MM.1S (cell line): ENCODE results near the gene MKNK2.

Experiments used
- DNase-seq: peaks from one replicate; pipeline ENCODE4 v3.0.0-alpha.2; 2015
- H2AFZ ChIP-seq: fragments of 300-600 bp; sonication (generic); 2 replicates; pipeline ENCODE4 v1.6.0; 2016; ENCODE audit warnings: antibody characterized with exemption, low read length
- H3F3A ChIP-seq: fragments of 300-600 bp; sonication (generic); 2 replicates; pipeline ENCODE4 v1.6.1; 2016; ENCODE audit warnings: mild to moderate bottlenecking, antibody characterized with exemption, low read length, moderate library complexity, mixed read lengths; ENCODE audit not compliant: insufficient read depth
- H3K27ac ChIP-seq: fragments of 300-600 bp; sonication (generic); 2 replicates; pipeline ENCODE4 v1.5.1; 2016; ENCODE audit warnings: mild to moderate bottlenecking, low read length
- H3K27me3 ChIP-seq: fragments of 300-600 bp; sonication (generic); replicated peaks from 2 replicates; pipeline ENCODE4 v1.6.0; 2016; ENCODE audit warnings: low read length; ENCODE audit not compliant: insufficient read depth
- H3K36me3 ChIP-seq: fragments of 300-600 bp; sonication (generic); replicated peaks from 2 replicates; pipeline ENCODE4 v1.6.1; 2016; ENCODE audit warnings: mild to moderate bottlenecking, low read length, mixed read lengths; ENCODE audit not compliant: insufficient read depth
- H3K4me1 ChIP-seq: fragments of 300-600 bp; sonication (generic); 2 replicates; pipeline ENCODE4 v1.6.1; 2016; ENCODE audit warnings: low read length, mixed read lengths
- H3K4me2 ChIP-seq: fragments of 300-600 bp; sonication (generic); 2 replicates; pipeline ENCODE4 v1.6.0; 2016; ENCODE audit warnings: low read depth, low read length
- H3K4me3 ChIP-seq: fragments of 300-600 bp; sonication (generic); 2 replicates; pipeline ENCODE4 v1.5.1; 2016; ENCODE audit warnings: low read length, mixed read lengths
- H3K79me2 ChIP-seq: fragments of 300-600 bp; sonication (generic); 2 replicates; pipeline ENCODE4 v1.6.1; 2016; ENCODE audit warnings: mixed run types, low read length, mixed read lengths
- H3K9ac ChIP-seq: fragments of 300-600 bp; sonication (generic); 2 replicates; pipeline ENCODE4 v1.6.1; 2016; ENCODE audit warnings: low read length, mixed read lengths
- H3K9me2 ChIP-seq: fragments of 300-600 bp; sonication (generic); replicated peaks from 2 replicates; pipeline ENCODE4 v1.6.1; 2016; ENCODE audit warnings: mild to moderate bottlenecking, low read length, mixed read lengths; ENCODE audit not compliant: insufficient read depth
- H3K9me3 ChIP-seq: fragments of 300-600 bp; sonication (generic); replicated peaks from 2 replicates; pipeline ENCODE4 v1.6.1; 2016; ENCODE audit warnings: mild to moderate bottlenecking, low read length, mixed read lengths; ENCODE audit not compliant: insufficient read depth
- H4K20me1 ChIP-seq: fragments of 300-600 bp; sonication (generic); 2 replicates; pipeline ENCODE4 v1.6.1; 2016; ENCODE audit warnings: mild to moderate bottlenecking, low read length, moderate library complexity, mixed read lengths; ENCODE audit not compliant: insufficient read depth
- EZH2 ChIP-seq: fragments of 300-600 bp; sonication (generic); optimal IDR thresholded peaks from 2 replicates; pipeline ENCODE3; 2017; ENCODE audit warnings: low read depth, mild to moderate bottlenecking, antibody characterized with exemption, low read length, mixed read lengths
- EZH2phosphoT487 ChIP-seq: fragments of 300-600 bp; sonication (generic); IDR thresholded peaks from 2 replicates; pipeline ENCODE4 v1.6.1; 2018; ENCODE audit warnings: antibody characterized with exemption, low read length
- TF ChIP-seq, protein P1 (sequence below): fragments of 300-600 bp; sonication (generic); IDR thresholded peaks from 2 replicates; pipeline ENCODE4 v1.5.1; 2016; ENCODE audit warnings: antibody characterized with exemption, low read length, mixed read lengths

MKNK2 gene

DNA sequence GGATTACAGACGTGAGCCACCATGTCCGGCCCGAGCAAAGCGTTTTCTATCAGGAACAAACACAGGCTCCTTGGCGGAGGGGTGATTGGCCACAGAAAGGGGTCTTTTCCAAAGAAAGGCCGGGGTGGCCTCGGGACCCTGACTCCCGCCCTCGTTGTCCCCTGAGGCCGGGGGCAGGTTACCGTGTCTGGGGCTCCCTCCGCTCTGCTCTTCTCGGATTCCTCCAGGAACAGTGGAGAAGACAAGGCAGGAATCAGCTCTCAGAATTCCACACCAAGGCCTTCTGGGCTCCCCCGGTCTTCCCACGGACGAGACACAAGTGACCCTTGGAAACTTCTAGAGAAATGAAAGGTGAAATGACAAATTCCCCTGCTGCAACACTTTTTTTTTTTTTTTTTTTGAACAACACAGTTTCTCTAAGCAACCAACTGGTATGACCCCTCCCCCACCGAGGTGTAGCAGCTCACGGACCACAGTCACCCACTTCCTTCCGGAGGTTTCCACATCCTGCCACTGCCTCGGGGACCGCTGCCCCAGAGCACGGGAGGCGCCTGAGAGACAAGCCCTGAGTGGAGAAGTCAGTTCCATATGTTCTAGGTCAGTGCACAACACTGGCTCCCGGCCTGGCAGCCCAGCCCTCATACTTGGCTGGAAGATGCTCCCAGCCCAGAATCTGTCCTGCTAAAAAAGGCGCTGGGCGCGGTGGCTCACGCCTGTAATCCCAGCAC, 34.1 kb upstream of the MKNK2 start:
- Histone ChIP-seq H4K20me1 (peaks cover 21% of the 10 kb centered on the region), H3K4me2 (peak overlapping the region; percentile 93; the same call in 1 of the 2 replicates), H3K27ac (peak overlapping the region; percentile 90), H3K4me1 (peaks cover 49% of the 10 kb centered on the region), H3K9me3 (no peaks in the 10 kb centered on the region), H3K4me3 (peak overlapping the region; percentile 78), H3K9me2 (no peaks in the 10 kb centered on the region), H3F3A (peaks cover 74% of the 10 kb centered on the region), H3K9ac (peak overlapping the region; percentile 96), H2AFZ (no peak overlapping the region), H3K36me3 (peaks cover 7% of the 10 kb centered on the region), H3K79me2 (peaks cover 64% of the 10 kb centered on the region), H3K27me3 (no peaks in the 10 kb centered on the region)
- peak; percentile 100 for DNase-seq
- TF ChIP-seq EZH2phosphoT487 (no peak), EZH2 (no peak)
- TF ChIP-seq, protein P1, sequence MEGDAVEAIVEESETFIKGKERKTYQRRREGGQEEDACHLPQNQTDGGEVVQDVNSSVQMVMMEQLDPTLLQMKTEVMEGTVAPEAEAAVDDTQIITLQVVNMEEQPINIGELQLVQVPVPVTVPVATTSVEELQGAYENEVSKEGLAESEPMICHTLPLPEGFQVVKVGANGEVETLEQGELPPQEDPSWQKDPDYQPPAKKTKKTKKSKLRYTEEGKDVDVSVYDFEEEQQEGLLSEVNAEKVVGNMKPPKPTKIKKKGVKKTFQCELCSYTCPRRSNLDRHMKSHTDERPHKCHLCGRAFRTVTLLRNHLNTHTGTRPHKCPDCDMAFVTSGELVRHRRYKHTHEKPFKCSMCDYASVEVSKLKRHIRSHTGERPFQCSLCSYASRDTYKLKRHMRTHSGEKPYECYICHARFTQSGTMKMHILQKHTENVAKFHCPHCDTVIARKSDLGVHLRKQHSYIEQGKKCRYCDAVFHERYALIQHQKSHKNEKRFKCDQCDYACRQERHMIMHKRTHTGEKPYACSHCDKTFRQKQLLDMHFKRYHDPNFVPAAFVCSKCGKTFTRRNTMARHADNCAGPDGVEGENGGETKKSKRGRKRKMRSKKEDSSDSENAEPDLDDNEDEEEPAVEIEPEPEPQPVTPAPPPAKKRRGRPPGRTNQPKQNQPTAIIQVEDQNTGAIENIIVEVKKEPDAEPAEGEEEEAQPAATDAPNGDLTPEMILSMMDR: no peak

DNA sequence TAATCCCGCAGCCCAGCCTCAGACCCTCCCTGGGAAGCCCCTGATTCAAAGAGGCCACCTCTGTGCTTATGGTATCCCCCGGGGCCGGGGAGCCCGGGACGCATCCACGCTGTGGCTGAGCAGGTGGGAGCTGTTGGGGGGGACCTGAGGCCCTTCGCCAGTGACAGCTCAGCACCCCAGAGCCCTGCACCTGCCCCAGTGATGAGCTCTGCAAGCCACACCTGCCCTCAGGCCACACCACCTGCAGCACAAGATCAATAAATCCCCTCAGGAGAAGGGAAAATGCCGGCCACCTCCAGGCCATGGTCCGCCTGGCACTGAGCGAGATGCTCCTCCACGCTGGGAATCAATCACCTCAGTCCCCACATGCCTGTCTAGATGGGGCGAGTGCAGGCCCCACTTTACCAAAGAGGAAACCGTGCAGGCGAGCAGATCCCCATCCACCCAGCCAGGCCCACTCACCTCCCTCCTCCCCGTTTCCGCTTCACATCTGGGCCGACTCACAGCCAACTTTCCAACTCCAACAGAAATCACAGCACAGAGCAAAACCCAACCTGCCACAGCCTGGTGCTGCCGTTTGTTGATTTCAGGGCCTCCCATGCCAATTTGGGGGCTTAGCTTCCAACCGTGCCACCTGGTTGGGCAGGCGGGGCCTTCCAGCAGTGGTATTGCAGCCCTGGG, 32.3 kb upstream of the MKNK2 start:
- peak; percentile 77 for DNase-seq
- H3K4me3 ChIP-seq: peak overlapping the region; percentile 78
- H3K4me2 ChIP-seq: peak overlapping the region; percentile 93
- H3K36me3 ChIP-seq: peaks cover 21% of the 10 kb centered on the region
- H3K9me3 ChIP-seq: no peaks in the 10 kb centered on the region
- H3K4me1 ChIP-seq: peaks cover 32% of the 10 kb centered on the region
- H3K79me2 ChIP-seq: peaks cover 78% of the 10 kb centered on the region
- H3K9ac ChIP-seq: peak overlapping the region; percentile 96
- H3K27ac ChIP-seq: peak overlapping the region; percentile 90
- peaks cover 59% of the 10 kb centered on the region for H3F3A ChIP-seq
- H3K27me3 ChIP-seq: no peaks in the 10 kb centered on the region
- H4K20me1 ChIP-seq: peaks cover 38% of the 10 kb centered on the region
- no peak for TF ChIP-seq EZH2
- no peaks in the 10 kb centered on the region for H3K9me2 ChIP-seq
- H2AFZ ChIP-seq: no peak overlapping the region

DNA sequence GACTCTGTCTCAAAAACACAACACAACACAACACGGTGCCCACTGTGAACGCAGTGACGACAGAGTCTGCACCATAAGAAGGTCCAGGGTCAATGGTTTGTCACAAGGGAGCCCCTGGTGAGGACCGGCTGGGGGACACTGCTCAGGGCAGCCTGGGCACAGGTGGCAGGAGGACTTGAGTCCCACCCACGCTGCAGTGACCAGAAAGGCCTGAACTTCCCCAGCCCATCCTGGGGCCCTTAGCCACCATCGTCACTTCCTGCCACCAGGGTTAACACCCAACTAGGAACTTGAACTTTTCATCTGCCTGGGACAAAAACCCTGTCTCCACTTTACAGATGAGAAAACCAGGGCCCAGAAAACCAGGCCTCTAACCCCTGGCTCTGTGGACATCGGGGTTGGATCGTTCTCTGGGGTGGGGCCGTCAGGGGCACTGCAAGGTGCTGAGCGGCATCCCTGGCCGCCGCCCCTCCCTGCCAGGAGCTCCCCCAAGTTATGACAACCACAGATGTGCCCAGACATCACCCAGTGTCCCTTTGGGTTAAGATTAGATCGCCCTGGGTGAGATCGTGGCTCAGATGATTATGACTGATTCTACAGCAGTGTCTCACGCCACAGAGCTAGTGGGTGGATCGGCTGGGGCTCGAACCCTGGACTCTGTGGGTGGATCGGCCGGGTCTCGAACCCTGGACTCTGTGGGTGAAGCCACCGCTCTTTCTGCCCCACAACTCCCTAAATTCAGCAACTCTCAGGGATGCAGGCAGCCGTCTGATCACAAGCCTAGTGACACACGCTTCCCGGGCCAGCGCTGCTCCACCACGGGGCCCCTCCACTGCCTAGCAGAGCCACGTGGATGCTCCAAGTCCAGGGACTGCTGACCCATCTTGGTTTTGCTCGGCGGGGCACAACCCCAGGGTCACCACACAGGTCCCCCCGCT, 31.1 kb upstream of the MKNK2 start:
- H3K9ac ChIP-seq: peak overlapping the region; percentile 96
- peaks cover 49% of the 10 kb centered on the region for H4K20me1 ChIP-seq
- peaks cover 21% of the 10 kb centered on the region for H3K4me1 ChIP-seq
- peak overlapping the region; percentile 78 for H3K4me3 ChIP-seq
- no peaks in the 10 kb centered on the region for H3K9me2 ChIP-seq
- H3K9me3 ChIP-seq: no peaks in the 10 kb centered on the region
- H3K36me3 ChIP-seq: peaks cover 29% of the 10 kb centered on the region
- H3K27me3 ChIP-seq: no peaks in the 10 kb centered on the region
- no peak overlapping the region for H2AFZ ChIP-seq
- peaks cover 85% of the 10 kb centered on the region for H3K79me2 ChIP-seq
- TF ChIP-seq, protein P1: no peak
- no peak for TF ChIP-seq EZH2
- TF ChIP-seq EZH2phosphoT487: no peak
- peaks cover 57% of the 10 kb centered on the region for H3F3A ChIP-seq
- peak overlapping the region; percentile 90 for H3K27ac ChIP-seq
- peak overlapping the region; percentile 93 for H3K4me2 ChIP-seq
- no peak for DNase-seq
